ENCODE results near the gene SMIM21.

The SMIM21 gene

GRCh38 chr18:75454022-75454795, 26.7 kb upstream of the SMIM21 start:
- no peak overlapping the region for H3K4me3 ChIP-seq (ENCODE audit: low read depth, low read length)
- no peak for TF ChIP-seq CTCF (IDR thresholded peaks at IDR 0.05; ENCODE audit: low read depth, low read length)

- H3K4me3 ChIP-seq (ENCODE audit: low read depth, low read length): no peak overlapping the region
- no peak for TF ChIP-seq CTCF (IDR thresholded peaks at IDR 0.05; ENCODE audit: low read depth, low read length)
These were observed 23.4 kb upstream of the SMIM21 start for GRCh38 chr18:75450906-75451305.

DNA sequence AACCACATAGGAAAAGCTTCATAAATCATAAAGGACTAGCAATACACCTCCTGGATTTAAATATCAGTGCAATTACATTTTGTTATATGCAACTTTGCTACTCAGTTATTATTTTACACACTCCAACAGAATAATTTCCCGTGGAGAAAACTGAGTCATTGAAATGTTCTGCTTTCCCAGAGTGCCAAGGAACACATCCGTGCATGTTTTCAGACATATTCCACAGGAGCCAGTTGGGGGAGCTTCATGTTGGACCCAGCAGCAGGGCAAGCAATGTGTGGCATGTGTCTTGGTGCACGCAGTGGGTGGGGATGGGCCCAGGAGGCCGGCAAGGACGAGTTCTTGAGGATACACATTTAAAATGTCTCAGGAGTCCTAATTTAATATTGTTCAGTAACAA, 14.4 kb upstream of the SMIM21 start:
- TF ChIP-seq CTCF (IDR thresholded peaks at IDR 0.05; ENCODE audit: low read depth, low read length): no peak
- no peak overlapping the region for H3K4me3 ChIP-seq (ENCODE audit: low read depth, low read length)

DNA sequence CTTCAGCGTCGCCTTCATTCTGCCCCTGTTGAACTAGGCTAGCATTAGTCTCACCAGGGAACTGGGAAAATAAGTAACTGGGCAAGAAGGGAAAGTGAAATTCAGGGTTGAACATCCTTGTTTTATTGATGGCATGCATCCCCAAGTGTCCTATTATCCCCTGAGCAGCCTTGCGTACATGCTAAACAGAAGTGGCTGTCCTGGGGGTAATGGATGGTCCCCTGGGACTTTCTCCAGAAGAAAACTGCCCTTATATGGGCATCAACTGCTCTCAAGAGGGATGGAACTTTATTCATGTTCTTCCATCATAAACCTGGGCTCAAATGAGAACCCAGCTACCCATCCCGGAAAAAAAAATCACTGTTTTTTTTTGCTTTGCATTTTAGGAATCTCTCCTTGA, 11.8 kb upstream of the SMIM21 start:
- H3K4me3 ChIP-seq (ENCODE audit: low read depth, low read length): no peak overlapping the region
- no peak for TF ChIP-seq CTCF (IDR thresholded peaks at IDR 0.05; ENCODE audit: low read depth, low read length)

DNA sequence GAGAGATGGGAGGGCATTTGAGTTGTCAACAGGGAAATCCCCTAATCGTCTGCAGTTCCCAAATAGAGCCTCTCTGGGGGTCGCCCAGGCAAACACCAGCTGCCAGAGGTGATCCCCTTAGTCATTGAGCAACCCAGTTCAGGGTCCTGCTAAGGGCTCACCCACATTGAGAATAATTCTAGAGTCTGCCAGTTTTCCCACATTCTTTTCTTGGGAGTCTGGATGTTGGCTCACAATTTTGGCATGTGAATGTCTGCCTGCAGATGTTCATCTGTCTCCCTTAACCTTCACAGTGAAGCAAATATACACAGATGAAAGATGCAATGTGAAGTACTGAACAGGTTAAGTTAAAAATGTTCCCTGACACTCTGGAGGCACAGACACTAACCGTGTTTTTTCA, 11.4 kb upstream of the SMIM21 start:
- no peak for TF ChIP-seq CTCF (IDR thresholded peaks at IDR 0.05; ENCODE audit: low read depth, low read length)
- H3K4me3 ChIP-seq (ENCODE audit: low read depth, low read length): no peak overlapping the region

DNA sequence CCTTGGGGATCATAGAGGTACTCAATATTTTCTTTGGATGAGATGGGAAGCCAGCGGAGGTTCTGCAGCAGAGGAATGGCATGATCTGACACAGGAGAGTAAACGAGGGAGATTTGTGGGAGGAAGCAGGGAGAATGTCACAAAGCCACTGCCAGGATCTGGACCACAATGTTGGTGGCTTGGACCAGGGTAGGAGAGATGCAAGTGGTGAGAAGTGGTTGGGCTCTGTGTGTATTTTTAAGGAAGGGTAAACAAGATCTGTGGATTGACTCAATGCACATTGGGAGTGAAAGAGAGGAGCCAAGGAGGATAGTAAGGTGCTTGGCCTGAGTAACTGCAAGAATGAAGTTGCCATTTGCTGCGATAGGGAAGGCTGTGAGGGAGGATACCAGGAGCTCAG, 10.5 kb upstream of the SMIM21 start:
- H3K4me3 ChIP-seq (ENCODE audit: low read depth, low read length): no peak overlapping the region
- TF ChIP-seq CTCF (IDR thresholded peaks at IDR 0.05; ENCODE audit: low read depth, low read length): no peak

- no peak overlapping the region for H3K4me3 ChIP-seq (ENCODE audit: low read depth, low read length)
- no peak for TF ChIP-seq CTCF (IDR thresholded peaks at IDR 0.05; ENCODE audit: low read depth, low read length)
These were observed 5.6 kb upstream of the SMIM21 start for GRCh38 chr18:75433098-75433497.
